ENCODE data around the gene MAP2K5.

DNA sequence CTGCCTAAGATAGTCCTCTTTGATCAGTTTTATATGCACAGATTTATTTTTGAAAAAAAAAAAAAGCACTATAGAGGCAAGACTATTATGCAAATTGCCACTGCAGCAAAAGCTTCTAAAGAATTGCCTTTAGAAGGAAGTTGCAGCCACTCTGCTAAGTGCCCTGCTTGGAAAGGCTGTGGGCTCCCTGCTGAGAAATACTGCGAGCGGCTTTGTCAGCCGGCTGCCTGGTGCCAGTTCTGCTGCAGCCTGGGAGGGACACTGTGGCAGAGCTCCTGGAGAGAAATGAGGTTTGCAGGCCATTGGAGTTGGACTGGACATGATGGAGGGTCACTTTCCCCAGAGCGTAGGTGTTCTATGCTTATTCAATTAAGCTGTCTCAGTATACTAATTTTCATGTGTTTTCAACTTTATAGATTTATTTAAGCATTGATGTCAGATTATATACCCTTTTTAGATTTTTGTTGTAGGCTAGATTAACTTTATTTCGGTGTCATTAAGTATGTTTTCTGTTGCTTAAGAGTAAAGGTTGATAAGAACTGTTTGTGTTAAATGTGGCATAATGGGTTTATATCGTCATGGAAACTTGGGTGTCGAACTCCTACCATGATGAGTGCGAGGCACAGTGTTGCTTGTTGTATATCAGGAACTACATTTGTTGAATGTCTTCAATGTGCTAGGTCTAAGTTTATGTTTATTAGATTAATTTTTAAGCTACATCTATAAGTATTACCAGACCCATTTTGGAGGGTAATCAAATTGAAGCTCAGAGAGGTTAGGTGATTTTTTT is 6.6 kb downstream of the MAP2K5 start:
- no peak for TF ChIP-seq EP300 (IDR thresholded peaks at IDR 0.05)
- TF ChIP-seq, protein P1, sequence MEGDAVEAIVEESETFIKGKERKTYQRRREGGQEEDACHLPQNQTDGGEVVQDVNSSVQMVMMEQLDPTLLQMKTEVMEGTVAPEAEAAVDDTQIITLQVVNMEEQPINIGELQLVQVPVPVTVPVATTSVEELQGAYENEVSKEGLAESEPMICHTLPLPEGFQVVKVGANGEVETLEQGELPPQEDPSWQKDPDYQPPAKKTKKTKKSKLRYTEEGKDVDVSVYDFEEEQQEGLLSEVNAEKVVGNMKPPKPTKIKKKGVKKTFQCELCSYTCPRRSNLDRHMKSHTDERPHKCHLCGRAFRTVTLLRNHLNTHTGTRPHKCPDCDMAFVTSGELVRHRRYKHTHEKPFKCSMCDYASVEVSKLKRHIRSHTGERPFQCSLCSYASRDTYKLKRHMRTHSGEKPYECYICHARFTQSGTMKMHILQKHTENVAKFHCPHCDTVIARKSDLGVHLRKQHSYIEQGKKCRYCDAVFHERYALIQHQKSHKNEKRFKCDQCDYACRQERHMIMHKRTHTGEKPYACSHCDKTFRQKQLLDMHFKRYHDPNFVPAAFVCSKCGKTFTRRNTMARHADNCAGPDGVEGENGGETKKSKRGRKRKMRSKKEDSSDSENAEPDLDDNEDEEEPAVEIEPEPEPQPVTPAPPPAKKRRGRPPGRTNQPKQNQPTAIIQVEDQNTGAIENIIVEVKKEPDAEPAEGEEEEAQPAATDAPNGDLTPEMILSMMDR (IDR thresholded peaks at IDR 0.05) = no peak
- TF ChIP-seq, protein P2, sequence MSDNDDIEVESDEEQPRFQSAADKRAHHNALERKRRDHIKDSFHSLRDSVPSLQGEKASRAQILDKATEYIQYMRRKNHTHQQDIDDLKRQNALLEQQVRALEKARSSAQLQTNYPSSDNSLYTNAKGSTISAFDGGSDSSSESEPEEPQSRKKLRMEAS (IDR thresholded peaks at IDR 0.05) = no peak
- TF ChIP-seq USF2 (IDR thresholded peaks at IDR 0.05) = no peak
- TF ChIP-seq CHD4 (IDR thresholded peaks at IDR 0.05; ENCODE audit: borderline replicate concordance) = no peak
- TF ChIP-seq REST (IDR thresholded peaks at IDR 0.05) = no peak
- TF ChIP-seq RAD21 (conservative IDR thresholded peaks at IDR 0.05 in 1 of 2, IDR thresholded peaks at IDR 0.05 in 1 of 2) = no peak
- no peak for TF ChIP-seq ZFP36 (IDR thresholded peaks at IDR 0.05; ENCODE audit: borderline replicate concordance, partially characterized antibody)
- no peak for TF ChIP-seq SREBF2 (IDR thresholded peaks at IDR 0.05)
- TF ChIP-seq SMC3 (IDR thresholded peaks at IDR 0.05) = no peak
- TF ChIP-seq POLR2A (IDR thresholded peaks at IDR 0.05; ENCODE audit: low read length) = no peak
- TF ChIP-seq MAFK (IDR thresholded peaks at IDR 0.05; ENCODE audit: partially characterized antibody) = no peak
- TF ChIP-seq JUN (IDR thresholded peaks at IDR 0.05) = no peak
